Femur (tissue), 1 donor: ENCODE data around the gene DUOXA2.
A peak's percentile ranks its signal among the peaks of the same experiment; 100 is the strongest.
"Not testable (repeated sequence)": the region's sequence is repeated elsewhere in the genome, so short reads cannot be mapped to it uniquely, and the experiment has no call there.

Experiments
- DNase-seq: peaks from one replicate; pipeline ENCODE4 v3.0.0-alpha.2; 2017

DUOXA2 gene

GRCh38 chr15:45118131-45118588, 4.0 kb downstream of the DUOXA2 start:
- peak; percentile 91 for DNase-seq

DNA sequence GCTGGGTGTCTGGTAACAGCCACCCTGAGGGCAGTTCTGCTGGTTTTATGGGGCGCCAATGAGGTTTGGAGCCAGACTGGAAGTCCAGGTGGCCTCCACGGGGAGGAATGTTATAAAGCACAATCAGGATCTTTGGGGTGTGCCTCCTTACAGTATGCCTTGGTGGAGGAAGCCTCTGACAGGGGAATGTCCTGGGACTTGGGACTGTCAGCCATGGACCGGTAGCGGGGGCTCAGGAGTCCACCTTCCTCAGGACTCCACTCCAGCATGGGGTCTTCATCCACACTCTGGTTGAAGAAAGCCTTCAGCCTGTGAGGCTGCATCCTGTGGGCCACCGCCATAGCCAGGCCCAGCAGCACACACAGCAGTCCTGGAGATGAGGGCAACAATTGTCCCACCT, 4.9 kb downstream of the DUOXA2 start:
- DNase-seq: no peak

DNA sequence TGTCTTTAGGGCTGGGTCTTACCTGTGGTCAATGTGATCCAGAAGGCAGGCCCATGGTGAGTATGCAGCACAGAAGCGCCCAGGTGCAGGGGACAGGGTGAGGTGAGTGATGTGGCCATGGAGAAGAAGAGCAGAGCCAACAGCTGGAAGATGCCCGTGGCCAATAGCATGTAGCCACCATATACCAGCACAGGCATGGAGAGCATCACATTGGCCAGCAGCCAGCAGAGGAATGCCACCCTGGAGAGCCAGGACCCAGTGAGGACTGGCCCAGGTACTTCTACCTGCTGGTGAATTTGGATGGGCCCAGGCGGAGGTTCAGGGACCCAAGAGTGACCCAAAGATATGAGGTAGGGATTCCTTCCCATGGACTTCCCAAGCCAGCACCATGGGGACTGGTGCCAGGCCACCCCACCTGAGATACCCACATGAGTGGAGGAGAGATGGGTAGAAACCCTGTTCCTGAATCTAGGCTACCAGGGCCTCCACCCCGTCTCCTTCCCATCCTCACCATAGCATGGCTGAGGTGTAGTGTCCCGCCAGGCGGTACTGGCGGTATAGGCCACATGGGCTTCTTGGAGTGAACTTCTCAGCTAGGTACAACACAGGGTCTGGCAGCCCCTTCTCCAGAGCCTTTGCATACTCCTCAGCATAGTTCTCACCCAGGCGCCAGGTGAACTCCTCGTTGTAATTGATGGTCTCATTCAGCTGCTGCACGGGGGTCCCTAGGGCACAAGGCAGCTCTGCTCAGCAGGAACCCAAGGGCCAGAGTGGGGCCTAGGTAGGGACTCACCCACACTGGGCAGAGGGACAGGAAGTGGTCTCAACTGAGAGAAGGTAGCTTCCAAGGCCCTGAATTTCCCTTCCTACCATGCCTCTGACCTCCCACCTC, 6.2 kb downstream of the DUOXA2 start:
- DNase-seq: no peak

- DNase-seq: no peak
Observed at GRCh38 chr15:45121020-45121419, 6.9 kb downstream of the DUOXA2 start.

DNA sequence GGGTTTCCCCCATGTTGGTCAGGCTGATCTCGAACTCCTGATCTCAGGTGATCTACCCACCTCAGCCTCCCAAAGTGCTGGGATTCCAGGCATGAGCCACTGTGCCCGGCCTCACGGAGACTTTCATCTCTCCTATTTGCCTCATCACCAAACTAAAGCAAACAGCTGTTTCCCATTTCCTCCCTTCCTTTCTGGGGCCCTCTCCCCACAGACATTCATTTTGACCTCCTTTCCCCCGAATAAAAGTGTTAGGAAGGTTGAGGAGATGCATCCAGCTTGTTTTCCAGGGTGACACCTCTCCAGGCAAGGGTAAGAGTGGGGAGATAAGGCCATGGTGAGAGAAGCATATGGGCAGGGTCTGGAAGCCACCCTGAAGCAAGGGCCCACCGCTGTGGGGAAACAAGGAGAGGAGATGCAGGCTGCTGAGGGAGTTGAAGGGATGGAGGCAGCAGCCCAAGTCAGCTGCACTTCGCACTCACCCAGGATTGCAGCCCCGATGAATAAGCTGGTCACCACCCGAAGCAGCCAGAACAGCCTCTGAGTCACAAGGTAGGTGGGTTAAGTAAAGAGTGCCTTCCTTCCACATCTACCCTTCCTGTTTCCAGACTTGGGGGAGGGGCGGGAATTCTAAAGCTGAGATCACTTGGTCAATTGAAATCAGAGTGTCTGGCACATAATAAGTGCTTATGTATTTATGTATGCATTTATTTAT, 7.7 kb downstream of the DUOXA2 start:
- DNase-seq: no peak

- DNase-seq: no peak
Observed at GRCh38 chr15:45122719-45123118, 8.6 kb downstream of the DUOXA2 start.

DNA sequence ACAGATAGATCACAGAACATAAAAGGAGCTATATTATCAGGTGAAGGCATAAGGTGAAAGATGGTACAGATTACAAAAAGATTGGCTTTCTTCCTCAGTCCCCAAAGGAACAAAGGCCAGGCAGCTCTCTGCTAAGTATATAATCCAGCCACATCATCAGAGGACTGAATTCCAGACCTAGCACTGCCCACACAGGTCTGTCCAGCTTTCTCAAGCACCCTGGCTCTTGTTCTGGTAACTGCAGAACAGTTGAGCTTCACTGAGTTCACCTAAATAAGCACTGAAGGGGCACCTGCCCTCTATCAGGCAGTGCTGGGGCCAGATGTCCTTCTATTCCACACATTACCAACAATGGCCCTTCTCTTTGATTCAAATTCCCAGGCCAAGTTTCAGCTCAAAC, 9.3 kb downstream of the DUOXA2 start:
- DNase-seq: no peak

DNA sequence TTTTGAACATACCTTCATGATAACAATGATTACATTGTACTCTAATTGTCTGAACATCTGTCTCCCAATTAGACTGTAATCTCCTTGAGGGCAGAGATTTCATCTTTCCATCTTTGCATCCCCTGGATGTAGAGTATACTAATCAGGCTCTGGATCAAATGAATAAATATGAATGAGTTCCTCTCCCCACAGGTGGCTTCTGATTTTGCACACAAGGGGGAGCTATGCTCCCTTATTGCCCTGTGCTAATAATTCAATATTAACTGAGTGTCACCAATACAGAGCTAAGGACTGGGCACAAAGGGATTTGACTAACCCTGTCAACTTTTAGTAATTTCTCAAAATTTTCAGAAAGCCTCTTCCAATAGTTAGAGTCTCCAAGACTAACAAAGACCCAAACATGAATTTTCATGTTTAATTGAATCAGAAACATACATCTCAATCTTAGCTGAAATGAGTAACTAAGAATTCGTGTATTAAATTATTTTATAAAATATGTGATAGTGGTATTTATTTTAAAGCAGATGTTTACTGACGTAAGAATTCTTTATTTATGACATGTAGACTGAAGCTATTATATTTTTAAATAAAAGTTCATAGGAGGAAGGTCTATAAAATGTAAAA, 12.5 kb downstream of the DUOXA2 start:
- no peak for DNase-seq

- no peak for DNase-seq
Observed at GRCh38 chr15:45128971-45129639, 15.0 kb downstream of the DUOXA2 start.

DNA sequence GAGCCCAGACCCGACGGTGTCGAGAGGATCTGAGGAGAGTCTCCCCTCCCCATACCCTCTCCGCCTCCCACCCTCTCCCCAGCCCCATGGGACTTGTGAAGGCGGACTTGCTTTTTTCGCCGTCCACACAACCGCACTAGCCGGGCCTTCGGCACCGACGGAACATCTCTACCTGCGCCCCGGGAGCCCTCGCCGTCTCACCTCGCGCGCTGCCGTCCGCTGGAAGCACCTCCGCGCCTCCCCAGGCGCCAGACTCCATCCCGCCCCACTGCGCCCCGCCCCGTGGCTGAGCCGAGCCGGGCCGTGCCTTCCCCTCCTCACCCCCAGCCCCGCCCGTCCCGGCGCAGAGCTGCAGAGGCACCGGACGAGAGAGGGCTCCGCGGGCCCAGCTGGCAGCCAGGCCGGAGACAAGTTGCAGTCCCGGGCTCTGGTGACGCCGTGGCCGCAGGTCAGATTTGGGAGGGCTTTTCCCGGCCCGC, 15.6 kb downstream of the DUOXA2 start, which contains the start of the genes DUOX1 and DUOXA1:
DUOX1 (plus strand) TSS at position 344 of the 479 bp plus-strand sequence. CDS start 1,973 bp downstream, outside the sequence.
DUOXA1 (minus strand) TSS at position 229 of the 479 bp plus-strand sequence. CDS start 6,865 bp downstream, outside the sequence.
- DNase-seq: no peak

GRCh38 chr15:45130291-45131000, 16.3 kb downstream of the DUOXA2 start:
- DNase-seq: no peak

DNA sequence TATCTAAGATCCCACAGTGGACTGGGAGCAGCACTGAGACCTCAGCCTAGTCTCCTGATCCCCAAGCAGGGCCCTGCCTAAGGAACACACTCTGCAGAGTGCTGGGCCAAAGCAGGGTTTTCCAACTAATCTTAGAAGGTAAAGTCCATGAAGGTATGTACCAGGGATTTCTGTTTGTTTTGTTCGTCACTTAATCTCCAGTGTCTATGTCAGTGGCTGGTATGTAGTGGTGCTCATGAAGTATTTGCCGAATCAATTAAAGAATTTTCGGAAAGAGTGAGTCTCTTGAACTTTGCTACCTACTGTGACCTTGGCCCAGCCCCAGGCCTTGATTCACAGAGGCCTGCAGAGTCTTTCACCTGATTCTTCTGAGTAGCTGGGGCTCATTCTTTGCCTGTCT, 17.4 kb downstream of the DUOXA2 start:
- no peak for DNase-seq

GRCh38 chr15:45132844-45133560, 18.9 kb downstream of the DUOXA2 start:
- DNase-seq: no peak

DNA sequence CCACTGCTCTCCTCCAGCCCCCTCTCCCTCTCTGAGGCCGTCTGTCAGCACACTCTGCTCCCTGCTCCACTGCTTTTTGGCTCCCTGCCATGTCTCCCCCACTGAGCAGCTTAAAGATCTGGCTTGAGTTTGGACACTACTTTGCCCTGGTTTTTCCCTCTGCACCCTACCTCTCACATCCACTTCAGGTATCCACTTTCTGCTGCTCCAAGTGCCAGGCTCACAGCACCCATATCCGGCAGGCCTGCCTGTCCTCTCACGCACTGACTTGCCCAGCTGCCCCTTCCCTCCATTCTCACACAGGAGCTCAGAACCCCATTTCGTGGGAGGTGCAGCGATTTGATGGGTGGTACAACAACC, 19.4 kb downstream of the DUOXA2 start:
- DNase-seq: no peak

DNA sequence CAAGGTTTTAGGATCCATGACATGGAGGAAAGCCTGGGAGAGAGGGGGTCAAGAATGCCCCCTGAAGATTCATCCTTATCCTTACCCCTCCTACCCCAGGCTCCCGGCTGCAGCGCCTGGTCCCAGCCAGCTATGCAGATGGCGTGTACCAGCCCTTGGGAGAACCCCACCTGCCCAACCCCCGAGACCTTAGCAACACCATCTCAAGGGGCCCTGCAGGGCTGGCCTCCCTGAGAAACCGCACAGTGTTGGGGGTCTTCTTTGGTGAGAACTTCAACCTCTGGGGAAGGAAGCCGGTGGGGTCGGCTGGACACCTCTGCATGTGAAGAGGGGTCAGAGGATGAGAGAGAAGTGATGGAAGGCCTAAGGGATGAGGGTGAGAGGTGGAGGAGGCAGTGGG, 19.9 kb downstream of the DUOXA2 start:
- no peak for DNase-seq

- DNase-seq: no peak
Observed at GRCh38 chr15:45134682-45135604, 20.8 kb downstream of the DUOXA2 start.

DNA sequence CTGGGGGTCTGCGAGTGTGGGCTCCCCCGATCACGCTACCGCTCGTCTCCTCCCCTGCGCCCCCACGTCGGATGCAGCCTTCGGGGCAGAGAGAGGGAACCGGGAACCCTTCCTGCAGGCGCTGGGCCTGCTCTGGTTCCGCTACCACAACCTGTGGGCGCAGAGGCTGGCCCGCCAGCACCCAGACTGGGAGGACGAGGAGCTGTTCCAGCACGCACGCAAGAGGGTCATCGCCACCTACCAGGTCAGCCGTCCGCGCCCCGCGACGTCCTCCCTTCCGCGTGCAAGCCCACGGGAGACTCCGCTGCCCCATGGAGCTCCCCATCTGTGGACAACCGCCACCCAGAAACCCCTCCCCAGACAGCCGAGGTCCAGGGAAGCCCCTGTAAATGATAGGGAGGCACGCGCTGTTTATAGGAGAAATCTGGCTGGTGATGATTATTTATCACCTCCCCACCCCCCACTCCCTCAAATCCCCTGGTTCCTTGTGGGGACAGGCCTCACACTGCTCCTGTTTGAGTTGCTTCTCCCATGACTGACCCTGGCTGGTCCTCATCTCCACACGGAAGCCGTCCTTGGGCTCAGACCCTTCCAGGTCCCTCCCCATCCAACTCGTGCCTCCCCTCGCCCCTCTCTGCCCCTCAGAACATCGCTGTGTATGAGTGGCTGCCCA, 21.7 kb downstream of the DUOXA2 start:
- not testable (repeated sequence) for DNase-seq

- no peak for DNase-seq
Observed at GRCh38 chr15:45136378-45136764, 22.2 kb downstream of the DUOXA2 start.

- DNase-seq: no peak
Observed at GRCh38 chr15:45137703-45138102, 23.6 kb downstream of the DUOXA2 start.
